ENCODE measurements around the gene FAM135A.

FAM135A gene

GRCh38 chr6:70381417-70381782, 31.9 kb upstream of the FAM135A start:
- peaks cover 15% of the 10 kb centered on the region for H3K27me3 Mint-ChIP-seq
- H3K4me1 Mint-ChIP-seq = no peaks in the 10 kb centered on the region
- no peaks in the 10 kb centered on the region for H3K9me3 Mint-ChIP-seq
- ATAC-seq (replicated peaks; ENCODE audit: extremely low read depth, poor library complexity, severe bottlenecking) (no peak), DNase-seq (ENCODE audit: low spot score in 2 of 2) (no peak)
- no peaks in the 10 kb centered on the region for H3K36me3 Mint-ChIP-seq (ENCODE audit: insufficient read depth)
- H3K4me3 Mint-ChIP-seq = no peak overlapping the region
- no peak overlapping the region for H3K27ac Mint-ChIP-seq (ENCODE audit: low read depth)

DNA sequence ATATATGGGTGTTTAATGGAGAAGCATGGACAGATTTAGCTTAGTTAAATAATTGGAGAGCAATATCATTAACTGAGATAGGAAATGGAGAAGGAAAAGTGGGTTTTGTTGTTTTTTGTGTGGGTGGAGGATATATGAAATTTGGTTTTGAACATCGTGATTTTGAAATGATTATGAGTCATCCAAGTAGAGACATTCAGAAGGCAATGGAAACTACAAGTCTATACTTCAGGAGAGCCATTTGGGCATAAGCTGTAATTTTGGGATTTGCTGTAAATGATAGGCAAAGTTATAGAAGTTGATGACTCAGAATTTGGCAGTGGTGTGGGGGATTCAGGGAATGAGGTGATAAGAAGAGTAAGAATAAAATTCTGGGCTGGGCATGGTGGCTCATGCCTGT, 27.4 kb upstream of the FAM135A start:
- peaks cover 11% of the 10 kb centered on the region for H3K27me3 Mint-ChIP-seq

DNA sequence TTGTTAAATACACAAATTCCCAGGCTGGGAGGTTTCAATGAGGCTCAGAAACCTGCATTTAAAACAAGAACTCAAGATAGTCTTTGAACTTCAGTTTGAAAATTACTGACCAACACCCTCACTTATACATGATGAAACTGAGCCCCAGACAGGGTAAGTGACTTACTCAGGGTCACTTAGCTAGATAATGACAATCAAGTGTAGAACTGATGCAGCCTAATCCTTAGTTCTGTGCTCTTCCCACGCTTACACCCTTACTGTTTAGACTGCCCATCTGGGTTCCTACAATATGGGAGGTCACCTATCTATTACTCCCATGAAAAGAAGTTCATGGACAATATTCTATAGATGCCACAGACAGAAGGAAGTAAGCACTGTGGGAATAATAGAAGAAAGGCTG, 24.5 kb upstream of the FAM135A start:
- Mint-ChIP-seq H3K36me3 (ENCODE audit: insufficient read depth) (no peaks in the 10 kb centered on the region), H3K4me1 (no peaks in the 10 kb centered on the region), H3K4me3 (no peak overlapping the region), H3K9me3 (no peaks in the 10 kb centered on the region), H3K27ac (ENCODE audit: low read depth) (no peak overlapping the region), H3K27me3 (peaks cover 34% of the 10 kb centered on the region)
- ATAC-seq (replicated peaks; ENCODE audit: extremely low read depth, poor library complexity, severe bottlenecking) = no peak
- DNase-seq (ENCODE audit: low spot score in 2 of 2) = no peak

More for the DNA sequence above, 27.4 kb upstream of the FAM135A start:
- DNase-seq (ENCODE audit: low spot score in 2 of 2) (no peak), ATAC-seq (replicated peaks; ENCODE audit: extremely low read depth, poor library complexity, severe bottlenecking) (no peak)
- no peaks in the 10 kb centered on the region for H3K9me3 Mint-ChIP-seq
- H3K27ac Mint-ChIP-seq (ENCODE audit: low read depth) = no peak overlapping the region
- no peaks in the 10 kb centered on the region for H3K36me3 Mint-ChIP-seq (ENCODE audit: insufficient read depth)
- no peak overlapping the region for H3K4me3 Mint-ChIP-seq
- no peaks in the 10 kb centered on the region for H3K4me1 Mint-ChIP-seq

DNA sequence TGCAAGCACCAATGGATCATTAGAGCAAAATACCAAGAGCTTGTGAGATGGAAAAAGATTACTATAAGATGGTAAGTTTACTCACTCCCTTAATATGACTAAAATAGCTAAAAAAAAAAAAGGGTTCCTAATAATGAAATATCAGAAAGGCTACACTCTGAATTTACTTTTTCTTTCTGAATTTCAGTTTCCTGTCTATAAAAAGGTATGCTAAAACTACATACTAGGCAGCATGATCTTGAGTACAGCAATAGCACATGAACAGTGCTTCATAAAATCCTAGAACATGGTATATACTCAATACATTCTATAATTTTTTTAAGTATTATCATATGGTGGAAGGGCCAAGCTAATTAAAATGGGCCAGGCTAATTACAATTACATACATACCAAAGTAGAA, 24.0 kb upstream of the FAM135A start:
- Mint-ChIP-seq H3K4me1 (no peaks in the 10 kb centered on the region), H3K27ac (ENCODE audit: low read depth) (no peak overlapping the region), H3K36me3 (ENCODE audit: insufficient read depth) (no peaks in the 10 kb centered on the region), H3K4me3 (no peak overlapping the region), H3K9me3 (no peaks in the 10 kb centered on the region), H3K27me3 (peaks cover 34% of the 10 kb centered on the region)
- ATAC-seq (replicated peaks; ENCODE audit: extremely low read depth, poor library complexity, severe bottlenecking) (no peak), DNase-seq (ENCODE audit: low spot score in 2 of 2) (no peak)

- Mint-ChIP-seq H3K27ac (ENCODE audit: low read depth) (no peak overlapping the region), H3K36me3 (ENCODE audit: insufficient read depth) (no peaks in the 10 kb centered on the region), H3K9me3 (no peaks in the 10 kb centered on the region), H3K4me3 (no peak overlapping the region), H3K27me3 (peaks cover 39% of the 10 kb centered on the region), H3K4me1 (no peaks in the 10 kb centered on the region)
- DNase-seq (ENCODE audit: low spot score in 2 of 2) (no peak), ATAC-seq (replicated peaks; ENCODE audit: extremely low read depth, poor library complexity, severe bottlenecking) (no peak)
Measured at GRCh38 chr6:70390067-70390466, 23.2 kb upstream of the FAM135A start.

- no peaks in the 10 kb centered on the region for H3K4me1 Mint-ChIP-seq
- no peaks in the 10 kb centered on the region for H3K9me3 Mint-ChIP-seq
- H3K27ac Mint-ChIP-seq (ENCODE audit: low read depth) = no peak overlapping the region
- H3K4me3 Mint-ChIP-seq = no peak overlapping the region
- ATAC-seq (replicated peaks; ENCODE audit: extremely low read depth, poor library complexity, severe bottlenecking) = no peak
- H3K27me3 Mint-ChIP-seq = peaks cover 39% of the 10 kb centered on the region
- no peaks in the 10 kb centered on the region for H3K36me3 Mint-ChIP-seq (ENCODE audit: insufficient read depth)
- DNase-seq (ENCODE audit: low spot score in 2 of 2) = no peak
Measured at GRCh38 chr6:70391492-70391891, 21.8 kb upstream of the FAM135A start.

GRCh38 chr6:70394518-70395300, 18.6 kb upstream of the FAM135A start:
- H3K27ac Mint-ChIP-seq (ENCODE audit: low read depth) = no peak overlapping the region
- peaks cover 55% of the 10 kb centered on the region for H3K27me3 Mint-ChIP-seq
- no peak overlapping the region for H3K4me3 Mint-ChIP-seq
- no peaks in the 10 kb centered on the region for H3K36me3 Mint-ChIP-seq (ENCODE audit: insufficient read depth)
- H3K4me1 Mint-ChIP-seq = no peaks in the 10 kb centered on the region
- H3K9me3 Mint-ChIP-seq = no peaks in the 10 kb centered on the region
- no peak for ATAC-seq (replicated peaks; ENCODE audit: extremely low read depth, poor library complexity, severe bottlenecking)
- DNase-seq (ENCODE audit: low spot score in 2 of 2) = no peak

- no peaks in the 10 kb centered on the region for H3K9me3 Mint-ChIP-seq
- no peak for DNase-seq (ENCODE audit: low spot score in 2 of 2)
- no peak for ATAC-seq (replicated peaks; ENCODE audit: extremely low read depth, poor library complexity, severe bottlenecking)
- H3K4me3 Mint-ChIP-seq = no peak overlapping the region
- H3K27me3 Mint-ChIP-seq = peaks cover 61% of the 10 kb centered on the region
- no peaks in the 10 kb centered on the region for H3K4me1 Mint-ChIP-seq
- no peaks in the 10 kb centered on the region for H3K36me3 Mint-ChIP-seq (ENCODE audit: insufficient read depth)
- H3K27ac Mint-ChIP-seq (ENCODE audit: low read depth) = no peak overlapping the region
Measured at GRCh38 chr6:70395301-70395672, 18.0 kb upstream of the FAM135A start.

- H3K4me1 Mint-ChIP-seq = no peaks in the 10 kb centered on the region
- H3K27ac Mint-ChIP-seq (ENCODE audit: low read depth) = no peak overlapping the region
- H3K36me3 Mint-ChIP-seq (ENCODE audit: insufficient read depth) = no peaks in the 10 kb centered on the region
- no peaks in the 10 kb centered on the region for H3K9me3 Mint-ChIP-seq
- DNase-seq (ENCODE audit: low spot score in 2 of 2) (no peak), ATAC-seq (replicated peaks; ENCODE audit: extremely low read depth, poor library complexity, severe bottlenecking) (no peak)
- peaks cover 61% of the 10 kb centered on the region for H3K27me3 Mint-ChIP-seq
- no peak overlapping the region for H3K4me3 Mint-ChIP-seq
Measured at GRCh38 chr6:70396163-70396562, 17.1 kb upstream of the FAM135A start.

DNA sequence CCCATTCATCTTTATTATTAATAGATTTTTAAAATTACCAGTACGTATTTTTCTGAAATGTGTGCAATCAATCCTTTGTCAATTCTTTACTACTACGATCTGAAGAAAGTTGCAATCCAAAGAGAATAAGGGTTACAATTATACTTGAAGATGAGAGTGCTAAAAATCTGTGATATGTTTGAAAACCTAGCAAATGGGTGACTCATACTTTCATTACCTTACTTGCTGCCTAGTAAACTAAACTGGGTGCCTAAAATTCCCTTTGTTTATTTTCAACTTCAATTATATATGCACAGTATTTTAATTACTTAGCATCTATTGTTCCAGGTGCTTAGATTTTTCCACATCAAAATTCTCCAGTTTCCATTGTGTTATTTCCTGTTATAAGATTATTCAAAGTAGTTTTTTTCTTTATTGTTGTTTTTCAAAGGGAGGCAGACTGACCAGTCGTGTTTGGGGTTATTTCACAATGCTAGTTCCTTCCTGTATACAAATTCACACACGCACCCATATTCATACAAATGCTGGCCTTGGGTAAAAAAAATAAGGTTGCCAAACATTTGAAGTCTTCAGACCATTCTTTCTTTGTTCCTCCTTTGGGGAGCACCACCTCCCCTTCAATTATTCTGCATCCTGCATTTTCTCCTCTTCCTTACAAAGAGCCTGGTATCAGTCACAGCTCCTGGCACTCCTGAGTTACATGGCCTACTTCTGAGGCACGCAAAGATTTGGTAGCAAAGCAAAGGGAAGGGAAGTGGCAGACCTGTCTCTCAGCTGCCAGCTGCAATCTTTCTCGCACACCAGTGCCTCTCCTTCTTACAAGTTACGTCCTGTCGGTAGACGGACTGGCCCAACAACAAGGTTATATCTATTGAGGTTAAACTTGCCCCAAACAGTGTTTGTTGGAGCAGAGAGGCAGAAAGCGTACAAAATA, 16.2 kb upstream of the FAM135A start:
- no peak for ATAC-seq (replicated peaks; ENCODE audit: extremely low read depth, poor library complexity, severe bottlenecking)
- H3K4me3 Mint-ChIP-seq = no peak overlapping the region
- H3K27ac Mint-ChIP-seq (ENCODE audit: low read depth) = no peak overlapping the region
- no peak for DNase-seq (ENCODE audit: low spot score in 2 of 2)
- H3K9me3 Mint-ChIP-seq = no peaks in the 10 kb centered on the region
- peaks cover 52% of the 10 kb centered on the region for H3K27me3 Mint-ChIP-seq
- no peaks in the 10 kb centered on the region for H3K4me1 Mint-ChIP-seq
- H3K36me3 Mint-ChIP-seq (ENCODE audit: insufficient read depth) = no peaks in the 10 kb centered on the region

GRCh38 chr6:70398783-70399728, 14.3 kb upstream of the FAM135A start:
- H3K9me3 Mint-ChIP-seq = no peaks in the 10 kb centered on the region
- no peak for ATAC-seq (replicated peaks; ENCODE audit: extremely low read depth, poor library complexity, severe bottlenecking)

GRCh38 chr6:70404658-70405057, 8.7 kb upstream of the FAM135A start:
- ATAC-seq (replicated peaks; ENCODE audit: extremely low read depth, poor library complexity, severe bottlenecking) (no peak), DNase-seq (ENCODE audit: low spot score in 2 of 2) (no peak)
- H3K36me3 Mint-ChIP-seq (ENCODE audit: insufficient read depth) = no peaks in the 10 kb centered on the region
- H3K9me3 Mint-ChIP-seq = no peaks in the 10 kb centered on the region
- no peak overlapping the region for H3K27ac Mint-ChIP-seq (ENCODE audit: low read depth)
- peaks cover 15% of the 10 kb centered on the region for H3K27me3 Mint-ChIP-seq
- H3K4me1 Mint-ChIP-seq = no peaks in the 10 kb centered on the region
- no peak overlapping the region for H3K4me3 Mint-ChIP-seq

More at GRCh38 chr6:70398783-70399728, 14.3 kb upstream of the FAM135A start:
- Mint-ChIP-seq H3K4me3 (no peak overlapping the region), H3K36me3 (ENCODE audit: insufficient read depth) (no peaks in the 10 kb centered on the region), H3K27me3 (peaks cover 40% of the 10 kb centered on the region), H3K27ac (ENCODE audit: low read depth) (no peak overlapping the region), H3K4me1 (no peaks in the 10 kb centered on the region)
- no peak for DNase-seq (ENCODE audit: low spot score in 2 of 2)

Measured in central memory CD8-positive, alpha-beta T cell (primary cell).